Prostate gland (tissue), 2 donors: ENCODE results near the gene TCF7L2. TPM values are rescaled to one million over a fixed set of nuclear protein-coding genes. Genes with fewer than 3 reads are reported as not detected.

Experiments used
- DNase-seq: peaks from one replicate; pipeline ENCODE4 v3.0.0-alpha.2; 2019; ENCODE audit warnings: low spot score
- H3K27ac ChIP-seq, 2 donors: fragments of 200-600 bp; sonication (generic); 2 replicates each; pipeline ENCODE4 v1.5.1; 2017 to 2019
- H3K27me3 ChIP-seq: fragments of 200-600 bp; sonication (generic); replicated peaks from 2 replicates; pipeline ENCODE4 v1.5.1; 2019; ENCODE audit not compliant: insufficient read depth
- H3K36me3 ChIP-seq, 2 donors: fragments of 200-600 bp; sonication (generic); 1 replicate in 1 of 2; 2 replicates in 1 of 2; pipeline versions ENCODE4 v1.5.1 to v1.8.1; 2017 to 2019
- H3K4me1 ChIP-seq: fragments of 200-600 bp; sonication (generic); replicated peaks from 2 replicates; pipeline ENCODE4 v1.5.1; 2019
- H3K4me3 ChIP-seq, 2 donors: fragments of 200-600 bp; sonication (generic); 2 replicates each; pipeline ENCODE4 v1.5.1; 2017 to 2019
- H3K9me3 ChIP-seq: fragments of 200-600 bp; sonication (generic); 2 replicates; pipeline ENCODE4 v1.5.1; 2017
- CTCF ChIP-seq, 4 experiments: fragments of 200-600 bp in 2 of 4; fragments of 450-650 bp in 2 of 4; sonication (generic) in 2 of 4; IDR thresholded peaks; 1 replicate in 3 of 4; 2 replicates in 1 of 4; pipeline ENCODE4 v1.5.1; 2016 to 2019; ENCODE audit warnings: antibody characterized with exemption in 4 of 4, mild to moderate bottlenecking in 2 of 4, moderate library complexity in 2 of 4
- POLR2A ChIP-seq: fragments of 450-650 bp; IDR thresholded peaks from one replicate; pipeline ENCODE4 v1.6.1; 2016; ENCODE audit warnings: antibody characterized with exemption, mild to moderate bottlenecking
- POLR2AphosphoS5 ChIP-seq: sonication (generic); formaldehyde crosslinking; IDR thresholded peaks from one replicate; pipeline ENCODE4 v1.6.1; 2017; ENCODE audit warnings: antibody characterized with exemption
- WGBS: methylation state at CpG from one replicate; pipeline ENCODE4 v1.1.5; 2018; 5-methylcytosine and 5-hydroxymethylcytosine counted together
- intact Hi-C: fragments of 100-400 bp; cut with DNase I; formaldehyde crosslinking; loops from one replicate; pipeline ENCODE4 v1.14.2; 2022
- total RNA-seq, 2 donors: library from RNA; depleted of rRNA; stranded (reverse); fragments of >200 nt; gene quantifications; one replicate each; pipeline ENCODE4 v1.1.0, GENCODE V29; 2016

TCF7L2 gene
- total RNA-seq, 2 donors from 2014 or later: 9.8 to 29.8 TPM

DNA sequence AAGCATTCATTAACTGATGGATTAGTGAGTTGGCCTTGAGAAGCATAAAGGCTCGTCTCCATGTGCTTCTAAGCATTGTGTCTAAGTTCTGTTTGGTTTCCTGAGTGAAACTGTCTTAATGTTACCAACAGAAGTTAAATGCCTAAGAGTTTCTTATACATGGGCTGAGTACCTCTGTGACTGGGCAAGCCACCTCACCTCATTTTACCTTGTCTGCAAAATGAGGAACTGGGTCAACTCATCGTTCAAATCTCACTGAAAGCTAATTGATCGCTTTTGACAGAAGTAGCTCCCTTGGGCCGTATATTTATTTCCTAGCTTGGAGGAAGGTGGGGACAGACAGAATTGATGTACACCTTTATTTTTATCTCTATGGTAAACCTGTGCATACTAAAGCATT is 88.9 kb downstream of the TCF7L2 start:
- Histone ChIP-seq H3K9me3 (no peaks in the 10 kb centered on the region), H3K4me1 (no peaks in the 10 kb centered on the region), H3K36me3 (no peaks in the 10 kb centered on the region), H3K27ac (no peak overlapping the region), H3K4me3 (no peak overlapping the region), H3K27me3 (no peaks in the 10 kb centered on the region)
- intact Hi-C loops: no loop called here
- WGBS: 95% methylated on average over 4 of the region's 4 CpGs
- no peak for DNase-seq
- TF ChIP-seq CTCF (IDR thresholded peaks at IDR 0.05) (no peak), POLR2AphosphoS5 (no peak), POLR2A (no peak)

DNA sequence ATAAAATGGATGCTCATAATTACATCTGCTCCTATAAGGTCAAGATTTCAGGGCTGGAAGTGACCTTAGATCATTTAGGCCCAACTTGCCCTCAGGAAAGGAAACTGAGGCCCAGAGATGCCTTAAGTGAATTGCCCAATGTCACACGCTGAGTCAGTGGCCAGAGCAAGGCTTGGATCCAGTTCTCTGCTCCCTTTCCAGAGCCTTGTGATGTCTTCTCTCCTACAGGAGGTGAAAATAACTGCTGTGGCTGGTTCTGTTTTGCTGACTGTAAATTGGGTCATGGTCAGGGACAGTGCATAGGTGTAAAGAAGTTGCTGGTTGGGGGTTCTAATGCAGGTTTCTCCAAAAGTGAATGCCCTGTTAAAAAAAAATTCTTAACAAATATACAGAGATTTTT is 91.3 kb downstream of the TCF7L2 start:
- Histone ChIP-seq H3K27ac (no peak overlapping the region), H3K27me3 (no peaks in the 10 kb centered on the region), H3K4me1 (no peaks in the 10 kb centered on the region), H3K36me3 (no peaks in the 10 kb centered on the region), H3K4me3 (no peak overlapping the region), H3K9me3 (no peaks in the 10 kb centered on the region)
- no peak for DNase-seq
- TF ChIP-seq POLR2A: no peak
- TF ChIP-seq CTCF (IDR thresholded peaks at IDR 0.05): no peak
- TF ChIP-seq POLR2AphosphoS5: no peak
- 95% methylated on average over 1 of the region's 1 CpG for WGBS
- intact Hi-C loops: no loop called here

DNA sequence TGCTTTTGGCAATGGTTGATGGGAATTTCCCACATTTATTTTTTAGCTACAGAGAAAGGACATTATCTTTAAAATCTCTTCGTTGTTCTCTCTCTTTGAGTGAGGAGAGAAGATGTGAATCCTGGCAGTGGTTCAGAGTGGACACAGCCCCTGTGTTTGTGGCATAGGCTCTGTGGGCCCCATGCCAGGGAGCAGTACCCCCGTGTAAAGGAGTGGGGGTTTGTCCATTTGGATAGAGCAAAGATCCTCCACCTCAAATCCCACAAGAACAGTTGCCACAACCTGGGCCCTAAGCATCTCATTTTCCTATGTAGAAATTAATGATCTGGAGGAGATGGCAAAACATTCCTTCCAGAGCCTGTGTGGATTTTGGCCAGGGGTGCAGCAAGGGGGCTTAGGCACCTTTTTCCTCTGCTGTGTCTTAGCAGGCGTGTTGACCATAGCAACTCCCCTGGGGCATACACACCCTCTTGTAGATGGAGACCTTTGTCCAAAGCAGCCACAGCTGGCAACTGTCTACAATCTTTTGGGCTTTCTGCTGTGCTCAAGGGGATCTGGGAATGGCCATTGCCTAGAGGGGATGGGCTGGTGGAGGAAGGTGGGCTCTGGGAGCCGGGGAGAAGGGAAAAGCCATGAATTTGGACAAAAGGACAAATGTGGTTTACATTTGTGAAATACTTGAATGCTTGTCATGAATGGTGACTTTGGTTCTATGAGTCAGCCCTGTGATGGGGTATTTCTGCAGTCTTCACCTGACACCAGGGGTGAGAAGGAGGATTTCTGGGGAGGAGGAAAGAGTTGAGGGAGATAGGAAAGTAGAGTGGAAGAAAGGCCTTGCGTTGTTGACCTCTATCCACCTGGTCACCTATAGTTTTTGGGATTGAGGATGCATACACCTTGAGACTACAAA is 92.0 kb downstream of the TCF7L2 start:
- Histone ChIP-seq H3K27ac (no peak overlapping the region), H3K4me1 (no peaks in the 10 kb centered on the region)

DNA sequence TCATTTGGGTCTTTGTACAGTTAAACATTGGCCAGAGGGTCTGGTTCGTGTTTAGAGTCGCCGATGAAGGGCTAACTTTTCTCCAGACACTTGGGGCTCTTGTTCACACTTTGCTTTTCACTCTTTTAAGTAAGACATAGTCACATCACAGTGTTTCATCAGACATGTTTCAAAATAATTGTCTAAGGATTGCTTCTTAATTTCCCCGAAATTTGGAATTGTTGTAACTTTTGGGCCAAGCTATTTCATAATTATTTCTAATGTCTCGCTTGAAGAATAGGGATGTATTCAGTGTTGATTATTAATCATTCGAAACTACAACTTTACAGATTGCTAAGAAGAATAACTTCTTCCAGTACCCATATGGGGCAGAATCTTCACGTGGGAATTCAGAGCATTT is 92.8 kb downstream of the TCF7L2 start:
- Histone ChIP-seq H3K36me3 (no peaks in the 10 kb centered on the region), H3K27me3 (no peaks in the 10 kb centered on the region), H3K9me3 (no peaks in the 10 kb centered on the region), H3K4me1 (no peaks in the 10 kb centered on the region), H3K27ac (no peak overlapping the region), H3K4me3 (no peak overlapping the region)
- WGBS: 80% methylated on average over 7 of the region's 7 CpGs
- TF ChIP-seq CTCF (IDR thresholded peaks at IDR 0.05) (no peak), POLR2A (no peak), POLR2AphosphoS5 (no peak)
- no peak for DNase-seq
- intact Hi-C loops: no loop called here

More for the DNA sequence above, 92.0 kb downstream of the TCF7L2 start:
- Histone ChIP-seq H3K4me3 (no peak overlapping the region), H3K9me3 (no peaks in the 10 kb centered on the region), H3K36me3 (no peaks in the 10 kb centered on the region), H3K27me3 (no peaks in the 10 kb centered on the region)
- DNase-seq: no peak
- intact Hi-C loops: no loop called here
- no peak for TF ChIP-seq CTCF (IDR thresholded peaks at IDR 0.05)
- TF ChIP-seq POLR2AphosphoS5: no peak
- no peak for TF ChIP-seq POLR2A
- WGBS: 62% methylated on average over 5 of the region's 5 CpGs
